NCI-H526 (cell line): ENCODE measurements around the gene FEZF2.

Experiments used
- DNase-seq, 2 experiments: peaks; one replicate each; lab custom pipeline; 2025; lab: John Stamatoyannopoulos, UW

Gene FEZF2

DNA sequence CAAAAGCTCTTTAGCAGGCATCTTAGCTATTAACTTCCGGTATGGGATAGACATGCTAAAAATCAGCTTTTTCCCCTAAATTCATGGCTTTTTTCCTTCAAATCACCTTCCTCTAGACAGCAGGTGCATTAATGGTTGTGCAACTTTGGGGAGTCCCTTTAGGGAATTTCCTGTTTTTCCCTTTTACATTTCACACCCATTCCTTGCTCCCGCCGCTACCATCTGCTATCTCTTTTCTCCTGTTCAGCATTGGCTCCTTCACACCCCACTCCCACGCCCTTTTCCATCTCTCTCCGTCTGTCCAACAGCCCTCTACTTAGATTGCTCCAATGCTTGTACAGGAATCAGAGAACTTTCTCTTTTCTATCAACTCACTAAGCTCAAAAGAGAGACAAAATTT is 43.4 kb downstream of the FEZF2 start:
- DNase-seq, result no peak

DNA sequence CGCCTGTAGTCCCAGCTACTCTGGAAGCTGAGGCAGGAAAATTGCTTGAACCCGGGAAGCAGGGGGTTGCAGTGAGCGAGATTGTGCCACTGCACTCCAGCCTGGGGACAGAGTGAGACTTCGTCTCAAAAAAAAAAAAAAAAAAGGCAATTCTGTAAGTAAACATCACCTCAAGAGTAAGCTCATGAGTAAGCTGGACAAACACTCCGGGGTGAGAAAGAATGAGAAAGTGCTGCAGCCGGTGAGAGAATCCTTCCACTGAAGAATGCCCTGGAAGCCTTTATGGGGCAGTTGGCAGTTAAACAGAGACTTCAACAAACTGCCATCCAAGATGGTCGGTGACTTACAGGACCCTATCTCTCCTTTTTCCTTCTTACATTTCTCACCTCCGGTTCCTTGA is 47.5 kb downstream of the FEZF2 start:
- DNase-seq, result no peak

- no peak for DNase-seq
Observed at GRCh38 chr3:62323241-62323640, 50.1 kb downstream of the FEZF2 start.
